Measurements from ENCODE around the gene AOPEP. TPM values are rescaled to one million over a fixed set of nuclear protein-coding genes. Genes with fewer than 3 reads are reported as not detected.

AOPEP gene
- total RNA-seq, 1 experiment from 2014 or later, result 39.6 TPM

- Histone ChIP-seq H3K4me3 (no peak overlapping the region), H3K36me3 (no peaks in the 10 kb centered on the region), H3K27ac (no peak overlapping the region), H3K9me3 (replicated peaks) (no peaks in the 10 kb centered on the region), H3K27me3 (replicated peaks) (no peaks in the 10 kb centered on the region), H3K4me1 (replicated peaks) (peaks cover 26% of the 10 kb centered on the region)
- DNase-seq (ENCODE audit: low read depth in 1 of 2, low spot score in 2 of 2), result no peak
Observed at GRCh38 chr9:94780516-94780950, 54.0 kb downstream of the AOPEP start.

- Histone ChIP-seq H3K27me3 (replicated peaks) (no peaks in the 10 kb centered on the region), H3K9me3 (replicated peaks) (no peaks in the 10 kb centered on the region), H3K27ac (peak overlapping the region; percentile 93), H3K4me1 (replicated peaks) (peaks cover 30% of the 10 kb centered on the region), H3K36me3 (no peaks in the 10 kb centered on the region), H3K4me3 (no peak overlapping the region)
- peak in 1 of 2 experiments; percentile 79 for DNase-seq (ENCODE audit: low read depth in 1 of 2, low spot score in 2 of 2)
Observed at GRCh38 chr9:94782355-94783101, 56.0 kb downstream of the AOPEP start.

GRCh38 chr9:94783102-94783682, 56.7 kb downstream of the AOPEP start:
- Histone ChIP-seq H3K27me3 (replicated peaks) (no peaks in the 10 kb centered on the region), H3K9me3 (replicated peaks) (no peaks in the 10 kb centered on the region), H3K4me1 (replicated peaks) (peaks cover 30% of the 10 kb centered on the region), H3K27ac (peak overlapping the region; percentile 93), H3K36me3 (no peaks in the 10 kb centered on the region), H3K4me3 (no peak overlapping the region)
- peak; percentile 77 to 80 for DNase-seq (ENCODE audit: low read depth in 1 of 2, low spot score in 2 of 2)

GRCh38 chr9:94783928-94784327, 57.4 kb downstream of the AOPEP start:
- Histone ChIP-seq H3K9me3 (replicated peaks) (no peaks in the 10 kb centered on the region), H3K27me3 (replicated peaks) (no peaks in the 10 kb centered on the region), H3K27ac (no peak overlapping the region), H3K36me3 (no peaks in the 10 kb centered on the region), H3K4me3 (no peak overlapping the region), H3K4me1 (replicated peaks) (peaks cover 30% of the 10 kb centered on the region)
- no peak for DNase-seq (ENCODE audit: low read depth in 1 of 2, low spot score in 2 of 2)

GRCh38 chr9:94785215-94786169, 59.0 kb downstream of the AOPEP start:
- H3K27me3 ChIP-seq (replicated peaks), result no peaks in the 10 kb centered on the region
- H3K36me3 ChIP-seq, result no peaks in the 10 kb centered on the region
- no peak overlapping the region for H3K4me3 ChIP-seq
- peaks cover 28% of the 10 kb centered on the region for H3K4me1 ChIP-seq (replicated peaks)
- no peak for DNase-seq (ENCODE audit: low read depth in 1 of 2, low spot score in 2 of 2)
- H3K9me3 ChIP-seq (replicated peaks), result no peaks in the 10 kb centered on the region
- H3K27ac ChIP-seq, result no peak overlapping the region

GRCh38 chr9:94786586-94786985, 60.1 kb downstream of the AOPEP start:
- H3K4me3 ChIP-seq, result no peak overlapping the region
- no peak for DNase-seq (ENCODE audit: low read depth in 1 of 2, low spot score in 2 of 2)
- H3K9me3 ChIP-seq (replicated peaks), result no peaks in the 10 kb centered on the region
- no peak overlapping the region for H3K27ac ChIP-seq
- no peaks in the 10 kb centered on the region for H3K36me3 ChIP-seq
- H3K4me1 ChIP-seq (replicated peaks), result peaks cover 26% of the 10 kb centered on the region
- no peaks in the 10 kb centered on the region for H3K27me3 ChIP-seq (replicated peaks)

- H3K27ac ChIP-seq, result no peak overlapping the region
- no peak overlapping the region for H3K4me3 ChIP-seq
- H3K36me3 ChIP-seq, result no peaks in the 10 kb centered on the region
- DNase-seq (ENCODE audit: low read depth in 1 of 2, low spot score in 2 of 2), result no peak
- H3K4me1 ChIP-seq (replicated peaks), result peaks cover 24% of the 10 kb centered on the region
- H3K27me3 ChIP-seq (replicated peaks), result no peaks in the 10 kb centered on the region
- H3K9me3 ChIP-seq (replicated peaks), result no peaks in the 10 kb centered on the region
Observed at GRCh38 chr9:94787266-94787665, 60.8 kb downstream of the AOPEP start.

GRCh38 chr9:94788570-94789105, 62.1 kb downstream of the AOPEP start:
- no peak for DNase-seq (ENCODE audit: low read depth in 1 of 2, low spot score in 2 of 2)
- H3K27ac ChIP-seq, result no peak overlapping the region
- H3K36me3 ChIP-seq, result 0 out of 2 replicates have a peak, but pooled peaks cover under 1% of the 10 kb centered on the region
- H3K27me3 ChIP-seq (replicated peaks), result no peaks in the 10 kb centered on the region
- peaks cover 27% of the 10 kb centered on the region for H3K4me1 ChIP-seq (replicated peaks)
- no peak overlapping the region for H3K4me3 ChIP-seq
- H3K9me3 ChIP-seq (replicated peaks), result no peaks in the 10 kb centered on the region

- no peak overlapping the region for H3K4me3 ChIP-seq
- no peak overlapping the region for H3K27ac ChIP-seq
- H3K36me3 ChIP-seq, result 0 out of 2 replicates have a peak, but pooled peaks cover 4% of the 10 kb centered on the region
- H3K9me3 ChIP-seq (replicated peaks), result no peaks in the 10 kb centered on the region
- H3K4me1 ChIP-seq (replicated peaks), result peaks cover 21% of the 10 kb centered on the region
- no peak for DNase-seq (ENCODE audit: low read depth in 1 of 2, low spot score in 2 of 2)
- no peaks in the 10 kb centered on the region for H3K27me3 ChIP-seq (replicated peaks)
Observed at GRCh38 chr9:94791435-94791834, 64.9 kb downstream of the AOPEP start.

- no peaks in the 10 kb centered on the region for H3K9me3 ChIP-seq (replicated peaks)
- H3K4me3 ChIP-seq, result no peak overlapping the region
- DNase-seq (ENCODE audit: low read depth in 1 of 2, low spot score in 2 of 2), result no peak
- H3K27me3 ChIP-seq (replicated peaks), result no peaks in the 10 kb centered on the region
- peaks cover 24% of the 10 kb centered on the region for H3K4me1 ChIP-seq (replicated peaks)
- H3K36me3 ChIP-seq, result 0 out of 2 replicates have a peak, but pooled peaks cover 4% of the 10 kb centered on the region
- H3K27ac ChIP-seq, result peak overlapping the region; percentile 96
Observed at GRCh38 chr9:94792511-94792910, 66.0 kb downstream of the AOPEP start.

GRCh38 chr9:94794476-94795167, 68.1 kb downstream of the AOPEP start:
- no peak for DNase-seq (ENCODE audit: low read depth in 1 of 2, low spot score in 2 of 2)
- no peak overlapping the region for H3K27ac ChIP-seq
- 0 out of 2 replicates have a peak, but pooled peaks cover 4% of the 10 kb centered on the region for H3K36me3 ChIP-seq
- no peaks in the 10 kb centered on the region for H3K27me3 ChIP-seq (replicated peaks)
- H3K9me3 ChIP-seq (replicated peaks), result no peaks in the 10 kb centered on the region
- no peak overlapping the region for H3K4me3 ChIP-seq
- H3K4me1 ChIP-seq (replicated peaks), result peaks cover 31% of the 10 kb centered on the region

- Histone ChIP-seq H3K4me1 (replicated peaks) (peaks cover 52% of the 10 kb centered on the region), H3K4me3 (no peak overlapping the region), H3K9me3 (replicated peaks) (no peaks in the 10 kb centered on the region), H3K36me3 (0 out of 2 replicates have a peak, but pooled peaks cover 12% of the 10 kb centered on the region), H3K27ac (no peak overlapping the region), H3K27me3 (replicated peaks) (no peaks in the 10 kb centered on the region)
- no peak for DNase-seq (ENCODE audit: low read depth in 1 of 2, low spot score in 2 of 2)
Observed at GRCh38 chr9:94796687-94797086, 70.2 kb downstream of the AOPEP start.

- Histone ChIP-seq H3K27me3 (replicated peaks) (no peaks in the 10 kb centered on the region), H3K9me3 (replicated peaks) (no peaks in the 10 kb centered on the region), H3K4me1 (replicated peaks) (peaks cover 53% of the 10 kb centered on the region), H3K4me3 (no peak overlapping the region), H3K27ac (no peak overlapping the region), H3K36me3 (0 out of 2 replicates have a peak, but pooled peaks cover 16% of the 10 kb centered on the region)
- no peak for DNase-seq (ENCODE audit: low read depth in 1 of 2, low spot score in 2 of 2)
Observed at GRCh38 chr9:94798201-94798600, 71.7 kb downstream of the AOPEP start.

All from SJSA1 (cell line).